ENCODE data around the gene TPD52L2. TPM values are rescaled to one million over a fixed set of nuclear protein-coding genes. Genes with fewer than 3 reads are reported as not detected.
"Not testable (repeated sequence)": the region's sequence is repeated elsewhere in the genome, so short reads cannot be mapped to it uniquely, and the experiment has no call there.

Gene TPD52L2
- polyA plus RNA-seq, 10 donors, result 65.5 to 85.7 (median 77.4) TPM

DNA sequence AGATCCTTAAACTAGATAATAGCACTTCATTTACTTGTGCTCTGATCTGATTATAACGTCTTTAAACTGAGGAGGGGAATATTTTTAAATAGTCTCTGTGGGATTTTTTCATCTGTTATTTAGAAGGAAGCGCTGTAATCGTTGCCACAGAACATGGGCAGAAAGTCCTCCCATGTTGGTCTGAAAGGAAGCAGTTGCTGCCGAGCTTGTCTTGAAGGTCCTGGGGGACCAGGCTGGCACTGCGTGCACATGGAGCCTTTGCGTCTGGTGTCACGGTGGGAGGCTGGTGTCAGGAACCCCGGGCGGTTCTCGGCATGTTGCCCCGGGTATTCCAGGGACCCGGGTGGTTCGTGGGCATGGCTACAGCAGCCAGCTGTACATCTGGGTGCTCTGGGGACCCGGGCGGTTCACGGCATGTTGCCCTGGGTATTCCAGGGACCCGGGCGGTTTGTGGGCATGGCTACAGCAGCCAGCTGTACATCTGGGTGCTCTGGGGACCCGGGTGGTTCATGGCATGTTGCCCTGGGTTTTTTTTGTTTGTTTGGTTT, 11.5 kb downstream of the TPD52L2 start:
- DNase-seq, result no peak

DNA sequence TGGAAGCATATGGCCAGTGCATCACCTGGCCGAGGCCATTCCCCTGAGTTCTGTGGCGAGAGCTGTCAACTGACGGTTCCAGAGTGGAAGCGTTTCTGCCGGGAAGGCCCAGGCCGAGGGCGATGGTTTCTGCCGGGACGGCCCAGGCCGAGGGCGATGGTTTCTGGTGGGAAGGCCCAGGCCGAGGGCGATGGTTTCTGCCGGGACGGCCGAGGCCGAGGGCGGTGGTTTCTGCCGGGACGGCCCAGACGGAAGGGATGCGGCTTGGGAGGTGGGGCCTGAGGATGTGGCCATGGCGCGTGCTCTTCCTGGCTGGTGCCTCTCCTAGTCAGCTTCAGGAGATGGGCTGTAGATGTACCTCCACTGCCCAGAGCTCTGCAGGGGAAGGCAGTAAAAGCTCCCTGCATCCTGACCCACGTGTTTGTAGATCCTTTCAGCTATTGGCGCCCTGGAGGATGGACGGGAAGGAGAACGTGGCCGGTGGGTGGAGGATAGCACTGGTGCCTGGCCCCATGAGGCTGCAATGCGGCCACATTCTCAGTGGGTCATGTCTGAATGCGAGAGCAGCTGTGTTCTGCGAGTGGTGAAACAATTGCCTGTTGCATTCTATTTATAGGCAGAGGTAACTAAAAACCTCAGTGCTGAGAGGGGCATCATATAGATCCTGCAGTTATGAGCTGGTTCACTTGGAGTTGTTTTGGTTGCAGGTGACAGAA, 12.8 kb downstream of the TPD52L2 start:
- DNase-seq, result no peak

- DNase-seq, result peak in 1 of 3 donors; percentile 44
Measured at GRCh38 chr20:63878899-63879663, 14.0 kb downstream of the TPD52L2 start.

GRCh38 chr20:63880901-63881300, 15.8 kb downstream of the TPD52L2 start:
- DNase-seq, result not testable (repeated sequence)

DNA sequence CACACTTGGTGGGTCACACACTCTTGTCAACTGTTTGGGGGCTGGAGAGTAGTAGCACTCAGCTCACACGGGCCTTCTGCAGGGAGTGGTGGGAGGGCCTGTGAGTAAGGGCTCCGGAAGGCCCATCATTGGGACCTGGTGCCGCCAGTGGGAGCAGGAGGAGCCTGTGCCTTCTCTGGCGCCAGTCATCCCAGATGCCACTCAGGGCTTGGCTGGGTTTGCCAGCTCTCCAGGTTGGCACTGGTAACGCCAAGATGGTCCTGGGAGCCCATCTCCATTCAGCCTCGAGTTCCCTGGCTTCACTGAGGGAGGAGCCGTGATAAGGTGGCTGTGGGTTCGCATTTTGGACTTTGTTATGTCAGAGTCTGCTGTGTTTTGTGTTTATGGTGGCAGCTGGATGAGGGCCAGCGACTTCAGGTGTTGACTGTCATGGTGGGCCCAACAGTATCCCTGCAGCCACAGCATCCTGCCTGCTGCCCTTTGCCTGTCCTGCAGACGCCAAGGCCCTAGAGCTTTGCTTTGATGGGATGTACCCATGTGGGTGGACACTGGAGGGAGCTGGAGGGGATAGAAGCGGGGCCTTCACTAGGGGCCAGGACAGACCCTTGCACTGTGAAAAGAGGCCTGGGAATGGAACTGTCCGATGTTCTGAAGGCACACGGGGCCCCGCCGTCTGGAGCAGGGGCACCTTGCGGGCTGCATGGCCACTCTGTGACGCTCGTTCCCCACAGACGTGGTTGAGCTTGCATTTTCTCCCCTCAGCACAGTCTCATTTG, 16.6 kb downstream of the TPD52L2 start:
- DNase-seq, result no peak

DNA sequence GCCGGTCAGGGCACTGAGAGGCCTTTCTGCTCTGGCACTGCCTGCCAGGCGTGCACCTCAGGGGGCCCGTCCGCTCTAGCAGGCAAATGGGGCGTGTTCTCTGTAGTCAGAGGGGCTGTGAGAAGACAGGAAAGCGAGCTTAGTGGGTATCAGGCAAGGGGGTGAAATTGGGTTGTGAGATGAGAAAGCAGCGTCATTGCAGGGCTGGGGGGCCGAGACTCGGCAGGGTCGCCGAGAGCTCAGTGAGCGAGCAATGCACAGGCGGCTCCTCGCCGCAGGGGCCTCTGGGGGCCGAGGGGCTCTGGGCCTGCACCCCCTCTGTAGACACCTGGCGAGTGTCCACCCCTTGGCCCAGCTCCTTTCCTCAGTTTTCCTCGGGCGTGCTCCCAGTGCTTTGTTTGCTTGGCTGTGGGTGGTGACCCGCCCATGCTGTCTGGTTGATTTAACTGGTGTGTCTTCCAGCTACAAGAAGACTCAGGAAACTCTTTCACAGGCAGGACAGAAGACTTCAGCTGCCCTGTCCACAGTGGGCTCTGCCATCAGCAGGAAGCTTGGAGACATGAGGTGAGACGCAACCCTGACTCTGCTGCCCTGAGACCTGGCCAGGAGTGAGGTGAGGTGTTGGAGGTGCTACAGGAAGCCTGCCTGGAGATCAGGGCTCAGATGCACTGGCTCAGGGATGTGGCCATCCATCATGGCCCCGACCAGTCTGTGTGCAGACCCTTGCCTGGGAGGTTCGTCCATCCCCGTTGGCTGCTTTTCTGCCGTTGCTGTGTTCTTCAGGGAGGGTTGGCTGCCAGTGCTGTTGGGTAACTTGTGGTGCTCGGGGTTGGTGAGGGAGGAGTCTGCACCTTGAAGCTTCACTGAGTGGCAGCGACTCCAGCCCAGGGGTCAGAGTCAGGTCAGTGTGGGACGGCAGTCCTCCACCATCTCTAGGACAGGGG, 17.5 kb downstream of the TPD52L2 start:
- DNase-seq, result no peak

- no peak for DNase-seq
Measured at GRCh38 chr20:63883201-63883593, 18.1 kb downstream of the TPD52L2 start.

GRCh38 chr20:63884506-63885263, 19.6 kb downstream of the TPD52L2 start:
- DNase-seq, result peak in 1 of 3 donors; percentile 46

GRCh38 chr20:63885264-63886053, 20.4 kb downstream of the TPD52L2 start:
- no peak for DNase-seq

GRCh38 chr20:63886054-63886419, 21.0 kb downstream of the TPD52L2 start:
- DNase-seq, result no peak

DNA sequence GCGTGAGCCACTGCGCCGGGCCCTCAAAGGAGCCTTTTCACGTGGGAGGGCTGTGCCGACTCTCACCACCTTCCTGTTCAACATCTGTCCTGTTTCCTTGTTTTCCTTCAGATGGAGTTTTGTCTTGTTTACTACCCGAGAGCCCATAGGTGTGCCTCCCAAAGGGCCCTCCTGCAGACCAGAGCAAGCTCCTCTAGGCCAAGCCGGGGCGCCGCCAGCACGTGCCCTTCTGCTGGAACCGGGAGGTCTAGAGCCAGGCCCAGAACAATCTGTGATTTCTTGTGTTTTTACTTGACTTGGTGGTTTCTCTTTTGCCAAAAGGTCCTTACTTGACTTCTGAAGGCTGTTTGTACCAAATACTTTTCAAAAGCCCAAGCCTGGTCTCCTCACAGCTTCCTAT, 21.9 kb downstream of the TPD52L2 start:
- no peak for DNase-seq

- no peak for DNase-seq
Measured at GRCh38 chr20:63889241-63890200, 24.5 kb downstream of the TPD52L2 start.

DNA sequence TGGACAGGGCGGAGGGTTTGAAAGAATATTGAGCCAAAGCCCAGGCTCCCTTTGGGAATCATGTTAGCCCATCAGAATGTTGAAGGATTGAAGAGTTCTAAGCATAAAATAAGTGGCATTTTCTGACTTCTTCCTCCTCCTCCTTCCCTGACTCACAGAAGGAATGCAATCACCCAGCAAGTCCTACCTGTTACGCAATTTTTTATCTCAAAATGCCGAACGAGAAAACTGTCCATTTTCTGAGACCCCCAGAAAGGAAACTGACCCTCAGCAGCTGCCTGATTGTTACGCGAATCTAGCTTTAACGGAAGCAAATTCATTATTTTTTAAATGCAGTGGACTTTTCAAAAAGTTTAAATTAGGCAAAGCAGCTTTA, 25.1 kb downstream of the TPD52L2 start:
- no peak for DNase-seq

GRCh38 chr20:63890616-63891015, 25.5 kb downstream of the TPD52L2 start:
- DNase-seq, result no peak

DNA sequence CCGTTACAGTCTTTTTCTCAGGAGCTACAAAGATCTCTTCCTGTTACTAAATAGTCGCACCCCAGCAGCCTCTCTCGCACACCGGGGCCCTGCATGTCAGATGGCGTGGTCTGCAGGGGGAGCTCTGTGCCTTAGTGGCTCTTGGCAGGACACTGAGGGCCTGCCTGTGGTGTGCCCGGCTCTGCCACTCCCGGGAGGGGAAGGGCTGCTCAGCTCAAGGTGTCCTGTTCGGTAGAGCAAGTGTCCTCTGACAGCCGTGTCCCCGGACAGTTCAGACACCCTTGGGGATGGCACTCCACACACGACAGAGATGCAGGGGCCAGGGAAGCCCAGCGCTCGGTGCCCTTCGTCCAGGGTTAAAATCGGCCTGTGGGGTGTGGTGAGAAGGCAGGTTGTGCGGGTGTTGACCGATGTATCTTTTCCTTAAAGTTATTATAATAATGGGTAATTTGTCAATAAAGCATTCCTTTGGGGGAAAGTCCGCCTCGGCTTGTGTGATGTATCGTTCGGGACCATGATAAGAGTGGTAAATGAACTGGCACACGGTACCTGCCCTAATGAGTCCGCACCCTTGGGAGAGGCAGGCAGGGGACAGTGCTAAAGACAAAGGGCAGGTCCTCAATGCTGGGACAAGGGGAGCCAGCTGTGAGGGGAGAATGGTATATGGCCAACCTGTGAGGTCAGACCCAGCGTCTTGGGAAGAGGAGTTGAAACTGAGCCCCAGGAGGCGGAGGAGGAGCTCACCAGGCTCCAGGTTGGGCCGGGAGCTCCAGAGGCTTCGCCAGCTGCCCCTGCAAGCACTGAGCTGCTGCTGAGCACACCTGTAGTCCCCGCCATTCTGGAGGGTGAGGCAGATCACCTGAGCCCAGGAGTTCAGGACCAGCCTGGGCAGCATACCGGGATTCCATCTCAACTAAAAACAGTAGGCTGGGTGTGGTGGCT, 26.3 kb downstream of the TPD52L2 start:
- DNase-seq, result no peak

- no peak for DNase-seq
Measured at GRCh38 chr20:63892402-63892801, 27.3 kb downstream of the TPD52L2 start.

DNA sequence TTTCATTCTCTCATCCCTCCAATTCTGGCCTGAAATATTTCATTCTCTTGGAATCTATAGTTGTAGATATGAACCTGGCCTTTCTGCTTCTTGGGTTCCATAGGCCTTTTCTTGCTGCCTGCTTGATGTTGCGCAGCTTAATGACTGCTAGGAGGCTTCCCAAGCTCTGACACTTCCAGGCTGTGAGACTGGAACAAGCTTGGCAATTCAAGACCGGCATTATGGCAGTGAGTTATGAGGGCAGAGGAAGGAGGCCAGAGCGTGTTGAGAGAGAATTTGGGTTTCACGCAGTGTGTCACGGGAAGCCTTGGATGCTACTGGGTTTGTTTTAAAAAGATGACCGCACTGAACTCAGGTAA, 28.9 kb downstream of the TPD52L2 start:
- no peak for DNase-seq
